ENCODE measurements around the gene AASDHPPT.

GRCh38 chr11:106128740-106129139 is 51.3 kb downstream of the AASDHPPT start:
- no peak for TF ChIP-seq POLR2A (IDR thresholded peaks at IDR 0.05)
- TF ChIP-seq, protein P1, sequence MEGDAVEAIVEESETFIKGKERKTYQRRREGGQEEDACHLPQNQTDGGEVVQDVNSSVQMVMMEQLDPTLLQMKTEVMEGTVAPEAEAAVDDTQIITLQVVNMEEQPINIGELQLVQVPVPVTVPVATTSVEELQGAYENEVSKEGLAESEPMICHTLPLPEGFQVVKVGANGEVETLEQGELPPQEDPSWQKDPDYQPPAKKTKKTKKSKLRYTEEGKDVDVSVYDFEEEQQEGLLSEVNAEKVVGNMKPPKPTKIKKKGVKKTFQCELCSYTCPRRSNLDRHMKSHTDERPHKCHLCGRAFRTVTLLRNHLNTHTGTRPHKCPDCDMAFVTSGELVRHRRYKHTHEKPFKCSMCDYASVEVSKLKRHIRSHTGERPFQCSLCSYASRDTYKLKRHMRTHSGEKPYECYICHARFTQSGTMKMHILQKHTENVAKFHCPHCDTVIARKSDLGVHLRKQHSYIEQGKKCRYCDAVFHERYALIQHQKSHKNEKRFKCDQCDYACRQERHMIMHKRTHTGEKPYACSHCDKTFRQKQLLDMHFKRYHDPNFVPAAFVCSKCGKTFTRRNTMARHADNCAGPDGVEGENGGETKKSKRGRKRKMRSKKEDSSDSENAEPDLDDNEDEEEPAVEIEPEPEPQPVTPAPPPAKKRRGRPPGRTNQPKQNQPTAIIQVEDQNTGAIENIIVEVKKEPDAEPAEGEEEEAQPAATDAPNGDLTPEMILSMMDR (IDR thresholded peaks at IDR 0.05) = no peak

Measured in adrenal gland (tissue), 5 donors.